Thymus (tissue), 11 donors: ENCODE data around the gene PGAM5. TPM values are rescaled to one million over a fixed set of nuclear protein-coding genes. Genes with fewer than 3 reads are reported as not detected.
"Not testable (repeated sequence)": the region's sequence is repeated elsewhere in the genome, so short reads cannot be mapped to it uniquely, and the experiment has no call there.

Source experiments
- DNase-seq, 9 donors: peaks; one replicate each; pipeline ENCODE4 v3.0.0-alpha.2; 2013; ENCODE audit warnings: low spot score in 9 of 9, low read depth in 6 of 9, missing footprints in 1 of 9
- H3K27ac ChIP-seq, 2 donors: one replicate each; pipeline ENCODE4 v1.5.1; 2013; ENCODE audit warnings: control low read depth in 1 of 2, low read depth in 1 of 2, low read length in 1 of 2, mild to moderate bottlenecking in 1 of 2, moderate library complexity in 1 of 2
- H3K27me3 ChIP-seq, 2 donors: one replicate each; pipeline ENCODE4 v1.5.1; 2013; ENCODE audit warnings: low read length in 1 of 2; ENCODE audit not compliant: control insufficient read depth in 2 of 2, insufficient read depth in 1 of 2
- H3K36me3 ChIP-seq, 2 donors: one replicate each; pipeline ENCODE4 v1.5.1; 2013; ENCODE audit warnings: low read length in 1 of 2, mild to moderate bottlenecking in 1 of 2, moderate library complexity in 1 of 2; ENCODE audit not compliant: control insufficient read depth in 2 of 2, insufficient read depth in 2 of 2
- H3K4me1 ChIP-seq, 2 donors: one replicate each; pipeline ENCODE4 v1.5.1; 2013; ENCODE audit warnings: low read length in 2 of 2; ENCODE audit not compliant: control insufficient read depth in 2 of 2, insufficient read depth in 2 of 2
- H3K4me3 ChIP-seq, 2 donors: one replicate each; pipeline ENCODE4 v1.5.1; 2013; ENCODE audit warnings: low read length in 2 of 2, control low read depth in 1 of 2, mild to moderate bottlenecking in 1 of 2
- H3K9me3 ChIP-seq, 2 donors: one replicate each; pipeline ENCODE4 v1.5.1; 2013; ENCODE audit warnings: low read length in 1 of 2, mild to moderate bottlenecking in 1 of 2; ENCODE audit not compliant: control insufficient read depth in 2 of 2, insufficient read depth in 1 of 2
- WGBS: extraction: QIAGEN DNeasy Blood & Tissue Kit; methylation state at CpG from one replicate; pipeline ENCODE4 v1.1.7; 2013; 5-methylcytosine and 5-hydroxymethylcytosine counted together
- polyA plus RNA-seq: library from polyadenylated mRNA; stranded (reverse); fragments of 200-250 nt; gene quantifications from one replicate; pipeline ENCODE4 v1.2.3, GENCODE V29; 2013
- total RNA-seq: library from RNA; stranded (reverse); fragments of 120-200 nt; gene quantifications from one replicate; pipeline ENCODE4 v1.2.4, GENCODE V29; 2013
- donor health status: healthy.

The PGAM5 gene
- total and polyA plus RNA-seq, 2 donors: 17.4 to 31.6 TPM

- Histone ChIP-seq H3K36me3 (peaks cover 3 to 11% of the 10 kb centered on the region in 2 donors), H3K4me3 (no peak overlapping the region), H3K27me3 (no peaks in the 10 kb centered on the region), H3K4me1 (peaks cover 0 to 14% of the 10 kb centered on the region in 2 donors), H3K9me3 (no peaks in the 10 kb centered on the region), H3K27ac (no peak overlapping the region)
- WGBS: 74% methylated on average over 5 of the region's 5 CpGs
- DNase-seq: no peak
Measured at GRCh38 chr12:132685400-132685799, 25.2 kb upstream of the PGAM5 start.

GRCh38 chr12:132686825-132687210 lies 23.8 kb upstream of the PGAM5 start:
- Histone ChIP-seq H3K27me3 (no peaks in the 10 kb centered on the region), H3K9me3 (no peaks in the 10 kb centered on the region), H3K4me1 (peaks cover 0 to 9% of the 10 kb centered on the region in 2 donors), H3K27ac (peak overlapping the region in 1 of 2 donors; percentile 60), H3K4me3 (peak overlapping the region; percentile 52 to 90), H3K36me3 (peaks cover 2 to 16% of the 10 kb centered on the region in 2 donors)
- under 1% methylated on average over 55 of the region's 55 CpGs for WGBS
- peak in 1 of 9 donors; percentile 25 for DNase-seq

- DNase-seq: peak; percentile 75 to 98 (median 95)
- H3K9me3 ChIP-seq: no peaks in the 10 kb centered on the region
- H3K36me3 ChIP-seq: peaks cover 2 to 17% of the 10 kb centered on the region in 2 donors
- peak within 1 kb of the TSS in 1 of 2 donors; percentile 60 for H3K27ac ChIP-seq
- H3K27me3 ChIP-seq: no peaks in the 10 kb centered on the region
- peaks cover 0 to 9% of the 10 kb centered on the region in 2 donors for H3K4me1 ChIP-seq
- peak within 1 kb of the TSS; percentile 52 to 90 for H3K4me3 ChIP-seq
- under 1% methylated on average over 134 of the region's 134 CpGs for WGBS
Measured at GRCh38 chr12:132687211-132688164, 23.2 kb upstream of the PGAM5 start, which contains the start of the genes POLE and PXMP2. Gene POLE (minus strand): TSS chr12:132687342. CDS start chr12:132687315, 27 bp downstream. Gene PXMP2 (plus strand): TSS chr12:132687587. CDS start chr12:132687671, 84 bp downstream.

GRCh38 chr12:132689227-132689626 lies 21.4 kb upstream of the PGAM5 start:
- H3K9me3 ChIP-seq: no peaks in the 10 kb centered on the region
- WGBS: 92% methylated on average over 18 of the region's 18 CpGs
- peaks cover 0 to 14% of the 10 kb centered on the region in 2 donors for H3K36me3 ChIP-seq
- no peaks in the 10 kb centered on the region for H3K27me3 ChIP-seq
- H3K4me1 ChIP-seq: peaks cover 0 to 9% of the 10 kb centered on the region in 2 donors
- no peak overlapping the region for H3K4me3 ChIP-seq
- no peak overlapping the region for H3K27ac ChIP-seq
- DNase-seq: no peak

GRCh38 chr12:132690112-132690511 lies 20.5 kb upstream of the PGAM5 start:
- Histone ChIP-seq H3K27ac (no peak overlapping the region), H3K27me3 (no peaks in the 10 kb centered on the region), H3K4me3 (no peak overlapping the region), H3K9me3 (no peaks in the 10 kb centered on the region), H3K4me1 (peaks cover 0 to 9% of the 10 kb centered on the region in 2 donors), H3K36me3 (peaks cover 2 to 16% of the 10 kb centered on the region in 2 donors)
- no peak for DNase-seq
- WGBS: 98% methylated on average over 9 of the region's 9 CpGs

GRCh38 chr12:132692030-132692429 lies 18.6 kb upstream of the PGAM5 start:
- 96% methylated on average over 3 of the region's 3 CpGs for WGBS
- not testable (repeated sequence) for H3K27ac ChIP-seq, DNase-seq, H3K4me1 ChIP-seq, H3K4me3 ChIP-seq, H3K9me3 ChIP-seq, H3K27me3 ChIP-seq
- peaks cover 21 to 31% of the 10 kb centered on the region in 2 donors for H3K36me3 ChIP-seq

- H3K4me3 ChIP-seq, H3K27me3 ChIP-seq, H3K4me1 ChIP-seq, DNase-seq, H3K9me3 ChIP-seq, H3K27ac ChIP-seq: not testable (repeated sequence)
- WGBS: 97% methylated on average over 3 of the region's 3 CpGs
- peaks cover 29 to 37% of the 10 kb centered on the region in 2 donors for H3K36me3 ChIP-seq
Measured at GRCh38 chr12:132694888-132695287, 15.8 kb upstream of the PGAM5 start.

GRCh38 chr12:132695431-132695830 lies 15.2 kb upstream of the PGAM5 start:
- Histone ChIP-seq H3K27ac (no peak overlapping the region), H3K36me3 (peaks cover 29 to 37% of the 10 kb centered on the region in 2 donors), H3K27me3 (no peaks in the 10 kb centered on the region), H3K9me3 (no peaks in the 10 kb centered on the region), H3K4me3 (no peak overlapping the region), H3K4me1 (no peaks in the 10 kb centered on the region)
- WGBS: 94% methylated on average over 12 of the region's 12 CpGs
- DNase-seq: no peak

GRCh38 chr12:132698341-132698740 lies 12.3 kb upstream of the PGAM5 start:
- Histone ChIP-seq H3K9me3 (no peaks in the 10 kb centered on the region), H3K4me1 (no peaks in the 10 kb centered on the region), H3K4me3 (no peak overlapping the region), H3K36me3 (peaks cover 46 to 48% of the 10 kb centered on the region in 2 donors), H3K27ac (no peak overlapping the region), H3K27me3 (no peaks in the 10 kb centered on the region)
- 88% methylated on average over 5 of the region's 5 CpGs for WGBS
- DNase-seq: no peak
